GM12874 (cell line): ENCODE data around the gene CDK1.

ENCODE experiments used
- TF ChIP-seq, protein P1 (sequence below): IDR thresholded peaks from 2 replicates; pipeline ENCODE4 v1.5.1; 2011; ENCODE audit warnings: low read depth, mild to moderate bottlenecking, control low read depth, low read length, moderate library complexity; ENCODE audit not compliant: insufficient read depth

CDK1 gene

DNA sequence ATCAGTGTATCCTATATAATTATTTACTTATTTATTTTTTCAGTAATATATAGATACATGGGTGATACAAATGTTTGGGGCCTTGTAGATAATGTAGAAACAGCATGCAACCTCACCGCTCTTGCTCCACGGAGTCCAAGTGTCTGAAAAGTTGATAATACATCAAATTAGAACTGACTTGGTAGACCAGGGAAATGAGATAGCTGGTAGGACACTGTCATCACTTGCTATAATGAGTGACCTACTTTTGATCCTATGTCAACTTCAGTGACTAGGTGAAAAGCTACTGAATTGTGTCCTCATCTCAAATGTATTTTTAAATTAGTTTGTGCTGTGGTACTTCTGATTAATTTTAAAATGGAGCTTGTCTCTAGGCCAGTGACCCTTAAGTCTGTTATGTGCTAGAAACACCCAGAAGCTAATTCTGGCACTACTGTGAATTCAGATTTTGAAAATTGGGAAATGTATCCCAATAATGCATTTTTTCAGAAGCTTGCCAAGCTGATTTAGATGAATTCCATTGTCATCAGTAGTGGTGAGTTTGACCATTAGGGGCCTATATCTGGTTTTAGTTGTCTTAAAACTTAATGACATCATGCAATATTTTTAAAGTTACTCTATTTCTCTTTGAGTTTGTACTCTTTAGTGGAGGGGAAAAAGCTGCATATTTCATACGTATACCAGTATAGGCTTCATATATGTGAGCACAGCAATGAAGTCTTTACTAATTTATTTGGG is 17.4 kb downstream of the CDK1 start:
- TF ChIP-seq, protein P1, sequence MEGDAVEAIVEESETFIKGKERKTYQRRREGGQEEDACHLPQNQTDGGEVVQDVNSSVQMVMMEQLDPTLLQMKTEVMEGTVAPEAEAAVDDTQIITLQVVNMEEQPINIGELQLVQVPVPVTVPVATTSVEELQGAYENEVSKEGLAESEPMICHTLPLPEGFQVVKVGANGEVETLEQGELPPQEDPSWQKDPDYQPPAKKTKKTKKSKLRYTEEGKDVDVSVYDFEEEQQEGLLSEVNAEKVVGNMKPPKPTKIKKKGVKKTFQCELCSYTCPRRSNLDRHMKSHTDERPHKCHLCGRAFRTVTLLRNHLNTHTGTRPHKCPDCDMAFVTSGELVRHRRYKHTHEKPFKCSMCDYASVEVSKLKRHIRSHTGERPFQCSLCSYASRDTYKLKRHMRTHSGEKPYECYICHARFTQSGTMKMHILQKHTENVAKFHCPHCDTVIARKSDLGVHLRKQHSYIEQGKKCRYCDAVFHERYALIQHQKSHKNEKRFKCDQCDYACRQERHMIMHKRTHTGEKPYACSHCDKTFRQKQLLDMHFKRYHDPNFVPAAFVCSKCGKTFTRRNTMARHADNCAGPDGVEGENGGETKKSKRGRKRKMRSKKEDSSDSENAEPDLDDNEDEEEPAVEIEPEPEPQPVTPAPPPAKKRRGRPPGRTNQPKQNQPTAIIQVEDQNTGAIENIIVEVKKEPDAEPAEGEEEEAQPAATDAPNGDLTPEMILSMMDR = no peak

DNA sequence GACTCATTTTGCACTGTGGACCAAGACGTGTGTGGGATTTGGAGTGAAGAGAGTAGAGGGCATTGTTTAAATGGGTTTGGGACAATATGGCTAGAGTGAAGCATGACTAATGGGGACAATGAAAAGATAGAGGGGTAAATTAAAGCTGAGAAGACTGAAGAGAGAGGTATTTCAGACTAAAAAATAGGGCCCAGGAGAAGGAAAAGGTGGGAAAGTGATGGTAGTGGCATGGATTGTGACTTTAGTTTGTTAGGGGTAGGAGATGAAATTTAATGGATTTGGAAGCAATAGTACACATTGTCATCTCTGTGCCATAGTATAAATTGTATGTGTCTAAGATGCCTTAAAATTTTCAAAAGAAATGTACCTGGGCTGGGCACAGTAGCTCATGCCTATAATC is 18.2 kb downstream of the CDK1 start:
- TF ChIP-seq, protein P1 = no peak

DNA sequence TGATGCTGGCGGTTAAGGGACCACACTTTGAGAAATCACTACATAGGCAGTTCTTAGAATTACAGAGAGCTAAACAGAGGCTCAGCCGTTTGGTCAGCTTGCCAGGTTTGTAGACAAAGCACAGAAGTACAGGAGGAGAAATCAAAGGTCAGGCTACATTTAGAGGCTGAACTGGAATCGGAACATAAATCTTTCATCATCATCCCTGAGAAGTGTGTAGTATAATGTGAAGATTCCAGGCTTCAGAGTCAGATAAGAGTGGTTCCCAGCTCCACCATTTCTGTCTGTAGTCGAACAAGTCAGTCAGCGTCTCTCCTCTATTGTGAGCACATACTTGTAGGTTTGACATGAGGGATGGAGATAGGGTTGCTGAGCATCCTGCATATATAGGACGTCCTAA is 18.9 kb downstream of the CDK1 start:
- TF ChIP-seq, protein P1 = no peak

DNA sequence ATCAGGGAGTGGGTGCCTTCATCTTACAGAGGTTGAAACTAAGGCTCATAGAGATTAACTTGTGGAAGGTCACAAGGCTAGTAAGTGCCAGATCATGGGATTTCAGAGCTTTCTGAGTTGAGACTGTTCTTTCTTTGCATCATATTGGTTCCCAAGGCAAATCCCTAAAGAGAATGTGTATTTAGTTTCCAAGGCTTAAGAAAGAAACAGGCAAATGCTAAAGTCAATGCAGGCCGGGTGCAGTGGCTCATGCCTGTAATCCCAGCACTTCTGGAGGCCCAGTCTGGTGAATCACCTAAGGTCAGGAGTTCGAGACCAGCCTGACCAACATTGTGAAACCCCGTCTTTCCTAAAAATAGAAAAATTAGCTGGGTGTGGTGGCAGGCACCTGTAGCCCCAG is 19.8 kb downstream of the CDK1 start:
- TF ChIP-seq, protein P1 = no peak

DNA sequence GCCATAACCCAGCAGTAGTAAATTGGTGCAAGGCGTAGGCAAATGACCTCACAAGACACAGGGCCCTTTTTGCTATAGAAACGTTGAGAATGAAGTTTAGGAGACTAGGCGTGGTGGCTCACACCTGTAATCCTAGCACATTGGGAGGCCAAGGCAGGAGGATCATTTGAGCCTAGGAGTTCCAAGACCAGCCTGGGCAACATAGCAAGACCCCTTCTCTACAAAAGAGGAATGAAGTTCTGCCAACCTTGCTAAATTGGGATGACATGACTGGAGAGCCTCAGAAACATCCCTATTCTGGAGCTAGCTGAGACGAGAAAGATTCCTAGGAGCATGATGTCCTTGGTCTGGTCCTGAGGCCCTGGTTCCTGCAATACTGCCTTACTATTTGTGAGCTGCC is 20.6 kb downstream of the CDK1 start:
- TF ChIP-seq, protein P1 = no peak

DNA sequence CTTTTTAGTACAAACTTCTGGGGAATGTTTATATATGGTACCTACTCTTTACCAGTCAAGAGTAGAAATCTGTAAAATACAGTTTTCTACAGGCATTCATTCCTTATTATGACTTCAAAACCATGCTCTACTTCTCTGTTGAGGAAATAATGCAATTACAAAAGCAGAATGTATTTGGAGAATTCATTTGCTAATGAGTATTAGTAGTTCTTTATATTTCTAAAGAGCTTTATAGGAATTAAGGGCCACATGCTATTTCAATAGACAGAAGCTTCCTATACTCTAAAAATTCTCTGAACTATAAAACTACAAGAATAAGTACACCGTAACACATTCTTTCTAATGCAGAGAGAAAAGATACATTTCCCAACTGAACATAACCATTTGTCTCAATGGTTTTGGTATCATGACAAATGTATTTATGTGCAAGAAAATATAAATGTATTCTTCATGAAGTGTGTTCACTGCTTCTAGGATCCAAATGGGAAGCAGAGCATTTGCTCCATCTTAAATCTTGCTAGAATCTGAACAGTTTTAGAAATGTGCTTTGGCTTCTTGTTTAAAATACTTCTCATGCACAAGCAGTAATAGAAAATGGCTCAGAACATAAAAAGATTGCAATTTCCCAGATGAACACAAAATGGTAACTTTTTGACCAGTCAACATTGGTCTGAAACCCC is 21.8 kb downstream of the CDK1 start:
- TF ChIP-seq, protein P1 = no peak

DNA sequence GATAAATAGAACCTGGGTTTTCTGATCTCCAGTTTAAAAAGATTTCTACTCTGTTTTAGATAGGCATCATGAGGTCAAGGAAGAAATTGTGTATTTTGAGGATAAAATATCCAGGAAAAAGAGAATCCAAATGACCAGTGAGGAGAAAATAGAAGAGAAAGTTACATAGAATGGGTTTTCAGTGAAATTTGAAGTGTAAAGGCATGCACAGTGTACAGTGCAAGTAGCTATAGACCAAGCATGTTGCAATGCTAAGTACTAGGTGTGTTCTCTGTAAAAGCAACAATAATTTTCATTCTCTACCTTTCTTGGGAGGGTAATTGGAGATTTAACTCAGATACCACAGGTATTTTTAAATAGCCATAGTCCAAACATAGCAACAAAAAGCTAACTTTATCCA is 22.6 kb downstream of the CDK1 start:
- TF ChIP-seq, protein P1 = no peak
